Mesenchymal stem cell (in vitro differentiated cells and primary cell): Measurements from ENCODE around the gene CDHR2.

Source experiments
- DNase-seq: peaks from one replicate; pipeline ENCODE4 v3.0.0-alpha.2; 2013
- H2AFZ ChIP-seq: one replicate; pipeline ENCODE4 v1.6.1; 2013; ENCODE audit warnings: low read depth, mild to moderate bottlenecking, control low read depth, inconsistent platforms, low read length, moderate library complexity
- H2AK5ac ChIP-seq: 2 replicates; pipeline ENCODE4 v1.6.1; 2013; ENCODE audit warnings: low read length, moderate library complexity, mild to moderate bottlenecking, inconsistent platforms; ENCODE audit not compliant: severe bottlenecking
- H2BK120ac ChIP-seq: one replicate; pipeline ENCODE4 v1.6.1; 2013; ENCODE audit warnings: low read depth, mild to moderate bottlenecking, inconsistent platforms, low read length, moderate library complexity
- H2BK12ac ChIP-seq, 2 experiments: one replicate each; pipeline ENCODE4 v1.6.1; 2013; ENCODE audit warnings: inconsistent platforms in 2 of 2, low read length in 2 of 2, mild to moderate bottlenecking in 2 of 2, moderate library complexity in 2 of 2, control low read depth in 1 of 2
- H2BK15ac ChIP-seq: one replicate; pipeline ENCODE4 v1.6.1; 2013; ENCODE audit warnings: mild to moderate bottlenecking, low read depth, inconsistent platforms; ENCODE audit not compliant: poor library complexity, severe bottlenecking
- H2BK5ac ChIP-seq: 2 replicates; pipeline ENCODE4 v1.6.1; 2013; ENCODE audit warnings: low read depth, mild to moderate bottlenecking, low read length, control low read depth, inconsistent platforms; ENCODE audit not compliant: poor library complexity, severe bottlenecking
- H3K14ac ChIP-seq, 2 experiments: one replicate each; pipeline ENCODE4 v1.6.1; 2013; ENCODE audit warnings: inconsistent platforms in 2 of 2, low read length in 2 of 2, control low read depth in 1 of 2, mild to moderate bottlenecking in 1 of 2, moderate library complexity in 1 of 2
- H3K18ac ChIP-seq, 2 experiments: one replicate each; pipeline ENCODE4 v1.6.1; 2013; ENCODE audit warnings: inconsistent platforms in 2 of 2, low read length in 2 of 2, control low read depth in 1 of 2, low read depth in 1 of 2, mild to moderate bottlenecking in 1 of 2
- H3K23ac ChIP-seq, 2 experiments: one replicate each; pipeline ENCODE4 v1.6.1; 2013; ENCODE audit warnings: inconsistent platforms in 2 of 2, low read length in 2 of 2, mild to moderate bottlenecking in 2 of 2, moderate library complexity in 2 of 2, control low read depth in 1 of 2
- H3K27ac ChIP-seq: 2 replicates; pipeline ENCODE4 v1.5.1; 2013; ENCODE audit warnings: mild to moderate bottlenecking, moderate library complexity, low read length, control low read depth, inconsistent platforms; ENCODE audit not compliant: poor library complexity, severe bottlenecking
- H3K27me3 ChIP-seq, 2 experiments: 2 replicates each; pipeline versions ENCODE4 v1.6.1 to v1.7.0; 2013; ENCODE audit warnings: low read length in 2 of 2, mild to moderate bottlenecking in 2 of 2, moderate library complexity in 2 of 2, control low read depth in 1 of 2, inconsistent platforms in 1 of 2; ENCODE audit not compliant: control insufficient read depth in 1 of 2, insufficient read depth in 1 of 2
- H3K36me3 ChIP-seq, 2 experiments: 2 replicates each; pipeline versions ENCODE4 v1.6.1 to v1.7.0; 2013; ENCODE audit warnings: low read length in 2 of 2, control low read depth in 1 of 2, inconsistent platforms in 1 of 2, low read depth in 1 of 2, mild to moderate bottlenecking in 1 of 2; ENCODE audit not compliant: insufficient read depth in 2 of 2, control insufficient read depth in 1 of 2
- H3K4ac ChIP-seq, 2 experiments: one replicate each; pipeline ENCODE4 v1.6.1; 2013; ENCODE audit warnings: inconsistent platforms in 2 of 2, low read length in 2 of 2, mild to moderate bottlenecking in 2 of 2, moderate library complexity in 2 of 2, control low read depth in 1 of 2, low read depth in 1 of 2
- H3K4me1 ChIP-seq: 2 replicates; pipeline ENCODE4 v1.6.1; 2013; ENCODE audit warnings: low read depth, low read length, control low read depth; ENCODE audit not compliant: control insufficient read depth, insufficient read depth
- H3K4me2 ChIP-seq: 2 replicates; pipeline ENCODE4 v1.6.1; 2013; ENCODE audit warnings: low read length, mild to moderate bottlenecking, inconsistent platforms; ENCODE audit not compliant: poor library complexity, severe bottlenecking
- H3K4me3 ChIP-seq, 2 experiments: 2 replicates each; pipeline versions ENCODE4 v1.5.1 to v1.7.0; 2013; ENCODE audit warnings: low read length in 2 of 2, mild to moderate bottlenecking in 2 of 2, control low read depth in 1 of 2, low read depth in 1 of 2; ENCODE audit not compliant: insufficient read depth in 1 of 2
- H3K79me1 ChIP-seq: replicated peaks from 2 replicates; pipeline ENCODE4 v1.6.1; 2013; ENCODE audit warnings: mild to moderate bottlenecking, control low read depth, low read length, inconsistent platforms; ENCODE audit not compliant: poor library complexity, severe bottlenecking
- H3K9ac ChIP-seq: 2 replicates; pipeline ENCODE4 v1.7.0; 2013; ENCODE audit warnings: mild to moderate bottlenecking, low read length, moderate library complexity
- H3K9me3 ChIP-seq: 2 replicates; pipeline ENCODE4 v1.7.0; 2013; ENCODE audit warnings: mild to moderate bottlenecking, low read length; ENCODE audit not compliant: control insufficient read depth
- H4K8ac ChIP-seq: one replicate; pipeline ENCODE4 v1.6.1; 2013; ENCODE audit warnings: inconsistent platforms, mild to moderate bottlenecking, low read length, moderate library complexity
- H4K91ac ChIP-seq: one replicate; pipeline ENCODE4 v1.6.1; 2013; ENCODE audit warnings: mild to moderate bottlenecking, low read length, inconsistent platforms
- WGBS: methylation state at CpG from one replicate; pipeline ENCODE4 v1.1.7; 2013; ENCODE audit warnings: mixed read lengths; 5-methylcytosine and 5-hydroxymethylcytosine counted together

CDHR2 gene

DNA sequence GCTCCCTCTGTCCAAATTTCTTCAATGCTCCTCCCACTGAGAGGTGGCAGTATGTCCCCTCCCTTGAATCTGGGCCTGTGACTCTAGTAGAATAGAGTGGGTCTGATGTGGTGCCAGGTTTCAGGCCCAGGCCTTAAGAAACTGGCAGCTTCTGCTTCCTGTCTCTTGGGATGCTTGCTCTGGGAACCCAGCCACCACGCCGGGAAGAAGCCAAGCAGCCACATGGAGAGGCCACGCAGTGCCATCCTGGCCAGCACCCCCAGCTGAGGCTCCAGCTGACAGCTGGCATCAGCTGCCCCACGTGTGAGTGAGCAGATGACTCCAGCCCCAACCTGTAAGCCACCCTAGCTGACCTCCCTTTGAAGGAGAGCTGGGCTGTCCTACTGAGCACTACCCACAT lies 90.8 kb downstream of the CDHR2 start:
- 89% methylated on average over 4 of the region's 4 CpGs for WGBS
- H3K14ac ChIP-seq, result no peak overlapping the region

DNA sequence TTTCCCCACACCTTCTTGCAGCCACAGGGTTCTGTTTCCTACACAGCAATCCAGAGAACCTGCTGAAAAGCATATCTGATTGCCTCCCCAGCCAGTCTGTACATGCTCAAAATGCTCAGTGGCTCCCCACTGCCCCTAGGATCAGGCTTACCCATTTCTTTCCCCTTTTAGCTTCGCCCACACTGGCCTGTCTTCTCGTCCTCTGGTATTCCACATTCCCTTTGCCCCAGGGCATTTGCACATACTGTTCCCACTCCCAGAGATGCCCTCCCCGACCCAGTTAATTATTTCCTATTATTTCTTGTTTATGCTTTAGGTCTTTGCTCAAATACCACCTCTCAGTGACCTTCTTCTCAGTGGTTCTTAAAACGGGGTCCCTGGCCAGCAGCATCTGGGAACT lies 91.5 kb downstream of the CDHR2 start:
- Histone ChIP-seq H3K4me1 (peaks cover 5% of the 10 kb centered on the region), H3K14ac (no peak overlapping the region), H2BK12ac (no peak overlapping the region), H3K4me3 (no peak overlapping the region), H3K4me2 (no peak overlapping the region), H2BK120ac (no peak overlapping the region), H3K23ac (no peak overlapping the region), H3K9me3 (peaks cover under 1% of the 10 kb centered on the region), H2AFZ (no peak overlapping the region), H3K9ac (no peak overlapping the region), H2BK5ac (no peak overlapping the region), H4K91ac (no peak overlapping the region), H2AK5ac (no peak overlapping the region), H3K4ac (no peak overlapping the region), H2BK15ac (no peak overlapping the region), H4K8ac (no peak overlapping the region), H3K18ac (no peak overlapping the region), H3K27ac (no peak overlapping the region), H3K79me1 (no peaks in the 10 kb centered on the region), H3K36me3 (no peaks in the 10 kb centered on the region), H3K27me3 (peaks cover 16 to 21% of the 10 kb centered on the region in 2 experiments)
- 85% methylated on average over 4 of the region's 4 CpGs for WGBS
- no peak for DNase-seq

More for the DNA sequence above, 90.8 kb downstream of the CDHR2 start:
- Histone ChIP-seq H2BK12ac (no peak overlapping the region), H2BK15ac (no peak overlapping the region), H2BK5ac (no peak overlapping the region), H3K9me3 (peaks cover 6% of the 10 kb centered on the region), H3K79me1 (no peaks in the 10 kb centered on the region), H3K27me3 (peaks cover 22 to 28% of the 10 kb centered on the region in 2 experiments), H2BK120ac (no peak overlapping the region), H3K36me3 (no peaks in the 10 kb centered on the region), H3K23ac (no peak overlapping the region), H3K9ac (no peak overlapping the region), H3K4me2 (no peak overlapping the region), H3K4me1 (peaks cover 5% of the 10 kb centered on the region), H4K8ac (no peak overlapping the region), H3K27ac (no peak overlapping the region), H3K4me3 (no peak overlapping the region), H3K18ac (no peak overlapping the region), H2AFZ (no peak overlapping the region), H2AK5ac (no peak overlapping the region), H3K4ac (no peak overlapping the region), H4K91ac (no peak overlapping the region)
- DNase-seq, result no peak

DNA sequence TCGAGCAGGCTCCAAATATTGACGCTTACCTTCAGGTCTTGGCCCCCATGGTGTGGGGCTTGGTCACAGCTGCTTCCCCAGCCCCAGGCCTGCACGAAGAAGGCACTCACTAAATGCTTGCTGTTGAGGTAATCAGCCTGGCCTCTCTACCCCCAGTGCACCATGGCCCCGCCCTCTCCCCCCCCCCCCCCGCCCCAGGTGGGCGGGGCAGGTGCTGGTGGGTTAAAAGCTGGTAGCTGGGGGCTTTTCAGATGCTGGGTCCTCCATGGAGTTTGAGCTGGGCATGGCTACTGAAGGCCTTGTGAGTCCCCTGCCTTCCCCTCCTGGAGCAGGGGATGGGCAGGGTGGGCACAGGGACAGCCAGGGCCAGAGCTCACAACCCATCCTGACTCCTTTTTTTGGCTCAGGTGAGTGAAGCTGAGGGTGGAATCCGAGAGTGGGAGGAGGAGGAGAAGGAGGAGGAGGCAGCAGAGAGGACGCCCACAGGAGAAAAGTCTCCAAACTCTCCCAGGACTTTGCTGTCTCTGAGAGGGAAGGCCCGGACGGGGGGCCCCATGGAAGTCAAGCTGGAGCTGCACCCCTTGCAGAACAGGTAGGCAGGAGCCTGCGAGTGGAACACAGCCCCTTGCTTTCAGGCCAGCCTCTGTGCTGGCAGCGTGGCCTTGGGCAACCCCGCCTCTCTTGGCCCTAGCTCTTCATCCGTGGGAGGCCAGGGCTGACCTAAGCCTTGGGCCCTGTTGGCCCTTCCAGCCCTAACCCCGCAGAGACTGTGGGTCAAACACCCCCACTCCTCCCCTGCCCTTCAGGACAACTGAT lies 93.7 kb downstream of the CDHR2 start:
- WGBS, result 73% methylated on average over 11 of the region's 15 CpGs
- H3K14ac ChIP-seq, result no peak overlapping the region

DNA sequence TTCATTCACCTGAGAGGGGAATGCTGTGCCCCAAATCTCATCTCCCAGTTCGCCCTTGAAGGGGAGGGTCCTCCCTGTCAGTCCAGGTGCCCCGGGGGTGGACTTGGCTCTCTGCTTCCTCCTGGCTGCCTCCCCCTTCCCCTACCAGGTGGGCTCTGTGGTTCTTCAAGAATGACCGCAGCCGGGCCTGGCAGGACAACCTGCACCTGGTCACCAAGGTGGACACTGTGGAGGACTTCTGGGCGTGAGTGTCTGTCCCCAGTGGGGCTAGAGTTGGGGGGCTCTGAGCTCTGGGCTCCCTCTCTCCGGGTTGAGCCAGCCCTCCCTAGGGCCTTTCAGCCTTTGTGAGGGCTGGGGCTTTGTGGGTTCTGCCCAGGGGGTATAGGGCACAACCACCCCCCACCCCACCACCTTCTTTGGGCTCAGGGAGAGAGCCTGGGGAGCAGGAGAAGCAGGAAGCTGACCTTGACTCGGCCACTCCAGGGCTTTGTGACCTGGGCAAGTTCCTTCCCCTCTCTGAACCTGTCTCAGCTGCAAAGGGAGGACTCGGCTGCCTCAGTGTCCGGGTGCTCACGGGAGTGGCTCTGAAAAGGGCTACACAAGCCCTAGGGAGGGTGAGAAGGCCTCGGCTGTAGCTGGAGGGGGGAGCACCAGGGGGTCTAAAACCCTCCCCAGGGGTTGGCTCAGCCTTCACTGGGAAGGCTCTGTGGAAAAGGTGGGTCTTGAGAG lies 94.5 kb downstream of the CDHR2 start:
- 94% methylated on average over 9 of the region's 11 CpGs for WGBS
- peak overlapping the region in 1 of 2 experiments; percentile 10 for H3K4me3 ChIP-seq

More for the DNA sequence above, 93.7 kb downstream of the CDHR2 start:
- Histone ChIP-seq H3K23ac (no peak overlapping the region), H2BK15ac (no peak overlapping the region), H3K9ac (no peak overlapping the region), H4K91ac (no peak overlapping the region), H3K4me1 (peaks cover 12% of the 10 kb centered on the region), H3K4me3 (no peak overlapping the region), H2AK5ac (no peak overlapping the region), H3K27me3 (peaks cover 1 to 2% of the 10 kb centered on the region in 2 experiments), H3K79me1 (peaks cover 3% of the 10 kb centered on the region), H2AFZ (no peak overlapping the region), H3K9me3 (no peaks in the 10 kb centered on the region), H3K4ac (no peak overlapping the region), H2BK5ac (no peak overlapping the region), H2BK120ac (no peak overlapping the region), H3K18ac (no peak overlapping the region), H3K27ac (no peak overlapping the region), H3K4me2 (no peak overlapping the region), H4K8ac (no peak overlapping the region), H2BK12ac (no peak overlapping the region), H3K36me3 (no peaks in the 10 kb centered on the region)
- DNase-seq, result no peak

More for the DNA sequence above, 94.5 kb downstream of the CDHR2 start:
- no peak overlapping the region for H3K9ac ChIP-seq
- H3K4me2 ChIP-seq, result no peak overlapping the region
- H2BK5ac ChIP-seq, result no peak overlapping the region
- peaks cover 19% of the 10 kb centered on the region for H3K4me1 ChIP-seq
- H3K27me3 ChIP-seq, result no peaks in the 10 kb centered on the region
- H2BK120ac ChIP-seq, result no peak overlapping the region
- H3K79me1 ChIP-seq, result peaks cover 9% of the 10 kb centered on the region
- H4K8ac ChIP-seq, result no peak overlapping the region
- no peaks in the 10 kb centered on the region for H3K9me3 ChIP-seq
- no peak overlapping the region for H3K23ac ChIP-seq
- H3K36me3 ChIP-seq, result no peaks in the 10 kb centered on the region
- H3K4ac ChIP-seq, result no peak overlapping the region
- H2AFZ ChIP-seq, result no peak overlapping the region
- H2AK5ac ChIP-seq, result no peak overlapping the region
- H3K18ac ChIP-seq, result no peak overlapping the region
- H2BK12ac ChIP-seq, result no peak overlapping the region
- no peak overlapping the region for H3K27ac ChIP-seq
- H2BK15ac ChIP-seq, result peak overlapping the region; percentile 33
- no peak for DNase-seq
- H4K91ac ChIP-seq, result peak overlapping the region; percentile 40
- H3K14ac ChIP-seq, result no peak overlapping the region
